Naive thymus-derived CD8-positive, alpha-beta T cell (primary cell): ENCODE data around the gene ATG14. TPM values are rescaled to one million over a fixed set of nuclear protein-coding genes. Genes with fewer than 3 reads are reported as not detected.
"Not testable (repeated sequence)": the region's sequence is repeated elsewhere in the genome, so short reads cannot be mapped to it uniquely, and the experiment has no call there.

Source experiments
- ATAC-seq, 2 donors: fragments of 150-1000 bp; cut with Tn5 transposase in 1 of 2; sonication (Bioruptor Pico), chemical (Tn5 transposase) in 1 of 2; 1 replicate in 1 of 2; 2 replicates in 1 of 2; pipeline ENCODE4 v1.10.0; 2021; ENCODE audit warnings: mild to moderate bottlenecking in 2 of 2, moderate library complexity in 2 of 2
- POLR2A ChIA-PET: fragments of 350-600 bp; sonication (Branson Sonifier 250); formaldehyde crosslinking; loops from one replicate; lab custom pipeline; 2021; ENCODE audit warnings: antibody characterized with exemption; lab: Charles Lee
- DNase-seq, 10 donors: peaks; one replicate each; pipeline versions ENCODE4 v3.0.0 to v3.0.0-alpha.2; 2020 to 2022
- H3K27ac Mint-ChIP-seq, 10 donors: one replicate each; pipeline ENCODE4 v1.8.0; 2020 to 2022; ENCODE audit warnings: mild to moderate bottlenecking in 10 of 10, mixed read lengths in 10 of 10, moderate library complexity in 4 of 10, inconsistent platforms in 1 of 10
- H3K27me3 Mint-ChIP-seq, 5 donors: one replicate each; pipeline ENCODE4 v1.8.0; 2021 to 2022; ENCODE audit warnings: mixed read lengths in 5 of 5
- H3K36me3 Mint-ChIP-seq, 3 donors: one replicate each; pipeline ENCODE4 v1.8.0; 2020 to 2022; ENCODE audit warnings: mixed read lengths in 3 of 3, mild to moderate bottlenecking in 2 of 3, inconsistent platforms in 1 of 3
- H3K4me1 Mint-ChIP-seq, 4 donors: one replicate each; pipeline ENCODE4 v1.8.0; 2021 to 2022; ENCODE audit warnings: mixed read lengths in 4 of 4
- H3K4me3 Mint-ChIP-seq, 10 donors: one replicate each; pipeline ENCODE4 v1.8.0; 2020 to 2022; ENCODE audit warnings: mild to moderate bottlenecking in 10 of 10, mixed read lengths in 10 of 10, moderate library complexity in 6 of 10, inconsistent platforms in 1 of 10
- H3K9me3 Mint-ChIP-seq, 9 donors: one replicate each; pipeline ENCODE4 v1.8.0; 2020 to 2022; ENCODE audit warnings: mixed read lengths in 9 of 9, mild to moderate bottlenecking in 3 of 9, inconsistent platforms in 1 of 9, moderate library complexity in 1 of 9
- polyA plus RNA-seq, 3 donors: library from polyadenylated mRNA; unstranded; fragments of 300-500 nt; fragmentation: Illumina TruSeq; gene quantifications; one replicate each; pipeline ENCODE4 v1.2.3, GENCODE V29; 2021
- total RNA-seq, 8 experiments: library from RNA in 2 of 8; stranded (reverse) in 2 of 8; gene quantifications; one replicate each; pipeline ENCODE4 v1.2.3 and lab custom pipeline; 2021 to 2026

The ATG14 gene
- total and polyA plus RNA-seq, 5 experiments from 2014 or later, result 5.2 to 17.6 (median 6.3) TPM

GRCh38 chr14:55404173-55404854 is 7.3 kb downstream of the ATG14 start:
- DNase-seq (no peak), ATAC-seq (no peak)
- POLR2A ChIA-PET, result interaction anchor here (1.0 kb wide), 1 partner anchor 14 kb away, joined by 3 read pairs; no protein-coding TSS in a partner anchor
- peaks cover 0 to 10% (median 0%) of the 10 kb centered on the region in 3 donors for H3K36me3 Mint-ChIP-seq
- H3K4me3 Mint-ChIP-seq, result peak overlapping the region in 1 of 10 donors; percentile 29
- no peaks in the 10 kb centered on the region for H3K9me3 Mint-ChIP-seq
- no peaks in the 10 kb centered on the region for H3K27me3 Mint-ChIP-seq
- peaks cover 20 to 53% (median 47%) of the 10 kb centered on the region in 4 donors for H3K4me1 Mint-ChIP-seq
- H3K27ac Mint-ChIP-seq, result peak overlapping the region in 2 of 10 donors; percentile 11 to 44

- no peak overlapping the region for H3K4me3 Mint-ChIP-seq
- H3K36me3 Mint-ChIP-seq, result peaks cover 0 to 17% (median 0%) of the 10 kb centered on the region in 3 donors
- DNase-seq (no peak), ATAC-seq (no peak)
- no peaks in the 10 kb centered on the region for H3K9me3 Mint-ChIP-seq
- H3K27me3 Mint-ChIP-seq, result no peaks in the 10 kb centered on the region
- POLR2A ChIA-PET, result no interaction called here
- peaks cover 24 to 42% (median 37%) of the 10 kb centered on the region in 4 donors for H3K4me1 Mint-ChIP-seq
- H3K27ac Mint-ChIP-seq, result peak overlapping the region in 1 of 10 donors; percentile 78
These were observed 9.9 kb downstream of the ATG14 start for GRCh38 chr14:55401751-55402150.

GRCh38 chr14:55399852-55400251 is 11.8 kb downstream of the ATG14 start:
- ATAC-seq (no peak), DNase-seq (no peak)
- no peak overlapping the region for H3K27ac Mint-ChIP-seq
- no peaks in the 10 kb centered on the region for H3K9me3 Mint-ChIP-seq
- H3K4me3 Mint-ChIP-seq, result no peak overlapping the region
- H3K4me1 Mint-ChIP-seq, result peaks cover 22 to 39% (median 27%) of the 10 kb centered on the region in 4 donors
- POLR2A ChIA-PET, result no interaction called here
- no peaks in the 10 kb centered on the region for H3K27me3 Mint-ChIP-seq
- H3K36me3 Mint-ChIP-seq, result peaks cover 4 to 31% (median 5%) of the 10 kb centered on the region in 3 donors

DNA sequence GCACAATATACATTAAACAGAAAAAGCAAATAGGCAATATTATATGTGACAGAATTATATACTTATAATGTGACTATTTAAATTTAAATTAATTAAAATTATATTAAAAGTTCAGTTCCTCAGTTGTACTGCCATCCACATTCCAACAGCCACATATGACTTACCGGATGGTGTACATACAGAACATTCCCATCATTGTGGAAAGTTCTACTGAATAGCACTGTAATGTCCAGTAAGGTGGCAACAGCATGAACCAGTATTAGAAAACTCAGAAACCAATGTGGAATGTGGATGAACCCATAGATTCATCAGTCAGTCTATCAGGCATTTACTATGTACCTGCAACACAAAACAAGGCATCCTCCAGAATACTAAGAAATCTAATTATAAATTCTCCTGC is 12.4 kb downstream of the ATG14 start:
- H3K4me3 Mint-ChIP-seq, result no peak overlapping the region
- DNase-seq (no peak), ATAC-seq (no peak)
- no peaks in the 10 kb centered on the region for H3K9me3 Mint-ChIP-seq
- no peaks in the 10 kb centered on the region for H3K27me3 Mint-ChIP-seq
- H3K27ac Mint-ChIP-seq, result no peak overlapping the region
- POLR2A ChIA-PET, result no interaction called here
- H3K4me1 Mint-ChIP-seq, result peaks cover 15 to 32% (median 22%) of the 10 kb centered on the region in 4 donors
- peaks cover 4 to 38% (median 5%) of the 10 kb centered on the region in 3 donors for H3K36me3 Mint-ChIP-seq

GRCh38 chr14:55398679-55399078 is 13.0 kb downstream of the ATG14 start:
- POLR2A ChIA-PET, result no interaction called here
- Mint-ChIP-seq H3K27ac (no peak overlapping the region), H3K4me1 (peaks cover 14 to 30% (median 19%) of the 10 kb centered on the region in 4 donors), H3K27me3 (no peaks in the 10 kb centered on the region), H3K36me3 (peaks cover 4 to 41% (median 5%) of the 10 kb centered on the region in 3 donors), H3K4me3 (no peak overlapping the region), H3K9me3 (no peaks in the 10 kb centered on the region)
- no peak for DNase-seq
- no peak for ATAC-seq

DNA sequence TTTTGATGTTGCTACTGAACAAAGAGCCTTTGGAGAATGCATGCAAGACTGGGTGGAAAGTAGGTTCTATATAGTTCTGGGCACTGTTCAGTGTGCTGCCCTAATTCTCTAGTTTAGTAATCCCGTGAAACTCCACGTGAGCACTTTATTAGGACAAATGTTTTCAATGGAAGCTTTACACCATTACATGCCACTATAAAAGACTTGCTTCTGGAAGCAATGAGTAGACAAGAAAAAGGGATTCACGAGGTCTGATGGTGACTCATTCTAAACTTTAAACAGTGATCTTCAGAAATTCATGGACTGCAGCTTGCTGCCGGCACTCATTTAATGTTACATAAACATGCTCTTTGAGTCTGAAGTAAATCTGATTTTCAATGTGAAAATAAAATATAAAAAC is 22.3 kb downstream of the ATG14 start:
- H3K27ac Mint-ChIP-seq, result peak overlapping the region in 1 of 10 donors; percentile 9
- H3K4me1 Mint-ChIP-seq, result peaks cover 0 to 16% (median 4%) of the 10 kb centered on the region in 4 donors
- no peak overlapping the region for H3K4me3 Mint-ChIP-seq
- peaks cover 3 to 88% (median 28%) of the 10 kb centered on the region in 3 donors for H3K36me3 Mint-ChIP-seq
- no peak for ATAC-seq
- H3K9me3 Mint-ChIP-seq, result no peaks in the 10 kb centered on the region
- no peaks in the 10 kb centered on the region for H3K27me3 Mint-ChIP-seq
- POLR2A ChIA-PET, result no interaction called here
- no peak for DNase-seq

DNA sequence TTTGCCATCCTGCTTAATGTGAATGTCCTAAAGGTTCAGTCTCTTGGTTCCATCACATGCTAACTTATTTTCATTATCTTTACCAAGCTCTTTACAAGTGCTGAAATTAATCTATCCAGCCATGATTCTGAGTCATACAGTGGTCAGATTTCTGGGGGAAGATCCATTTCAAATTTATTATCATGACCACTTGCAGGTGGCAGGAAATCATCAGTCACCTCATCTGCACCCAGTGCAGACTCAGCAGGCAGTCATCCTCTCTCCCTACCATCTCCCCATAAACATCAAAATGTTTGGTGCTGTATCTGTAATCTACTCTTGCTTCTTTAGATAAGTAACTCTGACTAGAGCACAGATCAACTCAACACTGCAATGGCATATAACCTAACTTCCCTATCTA is 23.5 kb downstream of the ATG14 start:
- no peak for ATAC-seq
- Mint-ChIP-seq H3K36me3 (peaks cover 7 to 92% (median 28%) of the 10 kb centered on the region in 3 donors), H3K9me3 (no peaks in the 10 kb centered on the region), H3K27me3 (no peaks in the 10 kb centered on the region), H3K27ac (peak overlapping the region in 4 of 10 donors; percentile 12 to 72 (median 24)), H3K4me3 (no peak overlapping the region), H3K4me1 (peaks cover 0 to 16% (median 4%) of the 10 kb centered on the region in 4 donors)
- DNase-seq, result no peak
- POLR2A ChIA-PET, result no interaction called here

DNA sequence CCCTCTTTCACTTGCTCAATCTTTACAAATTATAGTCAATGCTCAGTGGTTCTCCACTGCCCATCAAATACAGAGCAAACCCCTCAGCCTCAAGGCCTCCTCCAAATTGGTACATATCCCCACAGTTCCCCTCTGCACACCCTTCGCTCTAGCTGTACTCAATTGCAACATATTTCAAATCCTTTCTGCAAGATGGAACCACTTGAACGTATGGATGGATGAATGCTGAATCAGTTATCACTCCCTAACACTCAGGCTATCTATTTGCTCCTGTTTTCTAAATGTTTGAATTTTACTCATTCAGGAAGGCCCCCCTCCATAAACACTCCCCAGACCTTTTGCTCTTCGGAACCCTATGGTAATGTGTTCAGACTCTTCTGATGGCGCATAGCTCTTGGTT is 24.5 kb downstream of the ATG14 start:
- Mint-ChIP-seq H3K27me3 (no peaks in the 10 kb centered on the region), H3K4me3 (no peak overlapping the region), H3K27ac (peak overlapping the region in 4 of 10 donors; percentile 11 to 60 (median 22)), H3K36me3 (peaks cover 7 to 90% (median 25%) of the 10 kb centered on the region in 3 donors), H3K4me1 (peaks cover 0 to 16% (median 4%) of the 10 kb centered on the region in 4 donors), H3K9me3 (no peaks in the 10 kb centered on the region)
- POLR2A ChIA-PET, result no interaction called here
- ATAC-seq (no peak), DNase-seq (no peak)

DNA sequence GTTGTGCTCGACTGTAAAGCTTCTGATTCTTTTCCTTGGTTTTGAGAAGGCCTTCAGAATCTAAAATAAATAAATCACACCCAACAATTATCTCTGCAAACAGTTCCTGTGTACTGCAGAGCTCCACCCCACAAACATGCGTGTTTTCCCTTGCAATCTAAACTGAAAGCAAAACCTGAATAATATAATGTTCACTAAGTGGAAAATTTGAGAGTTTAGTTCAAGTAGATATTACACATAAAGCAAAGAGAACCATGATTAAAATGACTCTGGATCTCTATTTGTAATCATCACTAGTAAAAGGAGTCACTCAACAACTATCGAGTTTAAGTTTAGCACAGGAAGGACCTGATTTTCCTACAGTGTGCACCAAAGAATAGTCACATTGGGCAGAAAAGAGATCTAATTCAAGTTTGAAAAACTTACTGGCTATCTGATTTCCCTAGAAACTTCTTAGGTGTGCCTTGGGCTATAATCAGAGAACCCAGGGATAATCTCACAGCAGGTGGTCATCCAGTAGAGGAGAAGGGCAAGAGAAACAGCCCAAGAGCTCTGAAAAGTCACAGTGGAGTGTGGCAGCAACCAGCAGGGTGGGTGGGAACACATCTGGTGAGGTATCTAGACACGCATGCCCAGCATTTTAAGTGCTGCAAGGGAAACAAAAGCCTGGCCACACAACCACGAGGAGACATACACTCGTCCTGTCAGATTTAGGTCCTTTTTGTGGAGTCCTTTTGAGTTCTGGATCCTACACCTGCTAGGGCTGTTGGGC is 25.4 kb downstream of the ATG14 start:
- H3K27ac Mint-ChIP-seq, result peak overlapping the region in 4 of 10 donors; percentile 30 to 69 (median 44)
- no peaks in the 10 kb centered on the region for H3K9me3 Mint-ChIP-seq
- DNase-seq (no peak), ATAC-seq (no peak)
- H3K4me3 Mint-ChIP-seq, result peak overlapping the region in 2 of 10 donors; percentile 35 to 64
- H3K27me3 Mint-ChIP-seq, result no peaks in the 10 kb centered on the region
- H3K4me1 Mint-ChIP-seq, result peaks cover 0 to 16% (median 4%) of the 10 kb centered on the region in 4 donors
- POLR2A ChIA-PET, result no interaction called here
- peaks cover 7 to 90% (median 25%) of the 10 kb centered on the region in 3 donors for H3K36me3 Mint-ChIP-seq

GRCh38 chr14:55384536-55384935 is 27.1 kb downstream of the ATG14 start:
- POLR2A ChIA-PET, result no interaction called here
- Mint-ChIP-seq H3K27ac (peak overlapping the region in 3 of 10 donors; percentile 1 to 50 (median 39)), H3K27me3 (no peaks in the 10 kb centered on the region), H3K4me1 (peaks cover 0 to 16% (median 4%) of the 10 kb centered on the region in 4 donors), H3K4me3 (no peak overlapping the region), H3K36me3 (peaks cover 12 to 89% (median 27%) of the 10 kb centered on the region in 3 donors), H3K9me3 (no peaks in the 10 kb centered on the region)
- no peak for DNase-seq
- no peak for ATAC-seq

DNA sequence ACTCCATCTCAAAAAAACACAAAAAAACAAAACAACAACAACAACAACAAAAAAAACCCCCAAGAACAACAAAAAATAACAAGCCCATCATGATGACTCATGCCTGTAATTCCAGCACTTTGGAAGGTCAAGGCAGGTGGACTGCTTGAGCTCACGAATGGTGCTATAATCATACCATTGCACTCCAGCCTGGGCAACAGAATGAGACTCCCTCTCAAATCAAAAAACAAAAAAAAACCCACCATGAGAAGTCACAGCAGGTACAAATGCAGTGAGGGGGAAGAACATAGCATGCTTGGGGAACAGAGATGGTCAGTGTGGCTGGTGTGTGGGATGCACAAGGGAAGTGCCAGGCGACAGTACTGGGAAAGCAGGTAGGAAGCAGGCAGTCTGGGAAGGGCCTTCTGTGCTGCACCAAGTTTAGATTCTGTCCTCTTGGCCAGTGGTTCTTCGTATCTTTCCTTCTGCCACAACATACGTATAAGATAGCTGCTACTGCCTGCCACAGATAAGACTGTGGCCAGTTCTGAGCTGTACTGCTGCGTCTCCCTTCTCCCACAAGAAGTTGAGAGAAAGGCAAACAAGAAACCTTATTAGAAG is 28.0 kb downstream of the ATG14 start:
- Mint-ChIP-seq H3K27ac (peak overlapping the region in 3 of 10 donors; percentile 41 to 61 (median 51)), H3K4me3 (no peak overlapping the region)

GRCh38 chr14:55383056-55383466 is 28.6 kb downstream of the ATG14 start:
- POLR2A ChIA-PET, DNase-seq, ATAC-seq, H3K4me3 Mint-ChIP-seq, H3K27me3 Mint-ChIP-seq, H3K9me3 Mint-ChIP-seq: not testable (repeated sequence)
- H3K36me3 Mint-ChIP-seq, result peaks cover 12 to 87% (median 26%) of the 10 kb centered on the region in 3 donors
- peak overlapping the region in 1 of 10 donors; percentile 26 for H3K27ac Mint-ChIP-seq
- peaks cover 0 to 13% (median 2%) of the 10 kb centered on the region in 4 donors for H3K4me1 Mint-ChIP-seq

More for the DNA sequence above, 28.0 kb downstream of the ATG14 start:
- H3K4me1 Mint-ChIP-seq, result peaks cover 0 to 16% (median 3%) of the 10 kb centered on the region in 4 donors
- no peaks in the 10 kb centered on the region for H3K27me3 Mint-ChIP-seq
- POLR2A ChIA-PET, result no interaction called here
- no peaks in the 10 kb centered on the region for H3K9me3 Mint-ChIP-seq
- peaks cover 12 to 87% (median 21%) of the 10 kb centered on the region in 3 donors for H3K36me3 Mint-ChIP-seq
- ATAC-seq (no peak), DNase-seq (no peak)
